ENCODE data around the gene PROCA1. TPM values are rescaled to one million over a fixed set of nuclear protein-coding genes. Genes with fewer than 3 reads are reported as not detected.
A peak's percentile ranks its signal among the peaks of the same experiment; 100 is the strongest.

Gene PROCA1
- total and polyA plus RNA-seq, 2 of the 8 experiments (the other 6 are each of a cell fraction or from before 2014, with no cell fraction given): 21.2 to 26.3 TPM

GRCh38 chr17:28663723-28664122 lies 48.0 kb downstream of the PROCA1 start:
- Histone ChIP-seq H3K27ac (ENCODE audit: low read depth, low read length) (no peak overlapping the region), H2AFZ (ENCODE audit: low read length) (no peak overlapping the region), H3K18ac (ENCODE audit: extremely low read depth, low read length) (no peak overlapping the region), H2BK5ac (ENCODE audit: low read depth, low read length) (no peak overlapping the region), H3K56ac (replicated peaks; ENCODE audit: insufficient read length, low read depth, low read length) (no peak overlapping the region), H4K91ac (replicated peaks; ENCODE audit: insufficient read length, low read length) (no peak overlapping the region), H3K23ac (ENCODE audit: insufficient read length) (no peak overlapping the region), H3K36me3 (ENCODE audit: control insufficient read depth in 2 of 4, insufficient read depth in 4 of 4, low read length in 3 of 4) (peaks cover 0 to 26% (median 12%) of the 10 kb centered on the region in 4 experiments; a peak in 6 of 8 replicates), H2BK20ac (ENCODE audit: low read length) (no peak overlapping the region), H3K9ac (replicated peaks in 1 of 4; ENCODE audit: extremely low read depth in 1 of 4, low read depth in 3 of 4, low read length in 3 of 4) (no peak overlapping the region), H4K8ac (ENCODE audit: extremely low read depth, insufficient read depth, low read length) (no peak overlapping the region), H2BK15ac (ENCODE audit: low read length) (no peak overlapping the region), H3K23me2 (ENCODE audit: low read depth, low read length) (peaks cover 3% of the 10 kb centered on the region; the same call in 1 of the 2 replicates), H4K20me1 (replicated peaks in 1 of 2; ENCODE audit: control insufficient read depth in 1 of 2, insufficient read depth in 2 of 2, low read length in 2 of 2) (peaks cover 2 to 14% of the 10 kb centered on the region in 2 experiments), H3K27me3 (replicated peaks in 1 of 4; ENCODE audit: control insufficient read depth in 3 of 4, extremely low read depth in 1 of 4, insufficient read depth in 3 of 4, low read length in 3 of 4) (no peaks in the 10 kb centered on the region), H4K5ac (ENCODE audit: insufficient read length, low read depth, low read length) (no peak overlapping the region), H3K79me1 (ENCODE audit: low read depth, low read length) (peaks cover 7% of the 10 kb centered on the region), H3K14ac (ENCODE audit: insufficient read length) (no peak overlapping the region), H3K4me3 (ENCODE audit: extremely low read depth in 1 of 4, insufficient read depth in 2 of 4, low read depth in 3 of 4, low read length in 4 of 4) (no peak overlapping the region), H3K4me2 (ENCODE audit: insufficient read depth in 1 of 2, low read depth in 2 of 2, low read length in 2 of 2) (peak overlapping the region; percentile 74 to 81; a peak in 2 of 4 replicates), H2AK5ac (ENCODE audit: low read depth, low read length) (no peak overlapping the region), H2BK12ac (ENCODE audit: low read depth, low read length) (no peak overlapping the region), H3K79me2 (ENCODE audit: control insufficient read depth in 1 of 2, insufficient read depth in 2 of 2, low read length in 2 of 2) (peaks cover 28 to 78% of the 10 kb centered on the region in 2 experiments), H2BK120ac (replicated peaks; ENCODE audit: low read depth, low read length) (no peak overlapping the region), H3K4ac (replicated peaks; ENCODE audit: insufficient read length, low read depth, low read length) (no peak overlapping the region), H3K4me1 (replicated peaks in 1 of 4; ENCODE audit: control insufficient read depth in 3 of 4, insufficient read depth in 4 of 4, low read length in 3 of 4) (peaks cover 0 to 2% (median 0%) of the 10 kb centered on the region in 4 experiments; a peak in 3 of 7 replicates), H3K9me3 (ENCODE audit: insufficient read depth in 2 of 2, low read depth in 1 of 2, low read length in 1 of 2) (peaks cover 0 to 14% of the 10 kb centered on the region in 2 experiments; a peak in 3 of 4 replicates)
- TF ChIP-seq EZH2 (IDR thresholded peaks at IDR 0.05; ENCODE audit: low read depth, low read length, severe bottlenecking) (no peak), PHF8 (conservative IDR thresholded peaks at IDR 0.05; ENCODE audit: low read depth, low read length) (no peak), E2F6 (IDR thresholded peaks at IDR 0.05) (no peak)
- POLR2A ChIA-PET (ENCODE audit: partially characterized antibody): interaction anchor here (0.6 to 3.9 kb wide), 3 partner anchors 19 to 42 kb away, joined by 3 to 55 read pairs (median 3); partner anchors contain the start of gene BLTP2
- no peak for DNase-seq (ENCODE audit: low read depth in 1 of 2, low spot score in 2 of 2)
- FAIRE-seq: no peak
- CTCF ChIA-PET (ENCODE audit: partially characterized antibody): interaction anchor here (1.0 to 4.0 kb wide), 4 partner anchors 12 to 20 kb away, joined by 3 to 38 read pairs (median 5); partner anchors contain the start of gene BLTP2
